IPS DF 19.7 (cell line): ENCODE data around the gene RALGAPA2.

Experiments
- DNase-seq: peaks from one replicate; pipeline ENCODE4 v3.0.0-alpha.2; 2013; ENCODE audit warnings: low read depth, low spot score

RALGAPA2 gene

DNA sequence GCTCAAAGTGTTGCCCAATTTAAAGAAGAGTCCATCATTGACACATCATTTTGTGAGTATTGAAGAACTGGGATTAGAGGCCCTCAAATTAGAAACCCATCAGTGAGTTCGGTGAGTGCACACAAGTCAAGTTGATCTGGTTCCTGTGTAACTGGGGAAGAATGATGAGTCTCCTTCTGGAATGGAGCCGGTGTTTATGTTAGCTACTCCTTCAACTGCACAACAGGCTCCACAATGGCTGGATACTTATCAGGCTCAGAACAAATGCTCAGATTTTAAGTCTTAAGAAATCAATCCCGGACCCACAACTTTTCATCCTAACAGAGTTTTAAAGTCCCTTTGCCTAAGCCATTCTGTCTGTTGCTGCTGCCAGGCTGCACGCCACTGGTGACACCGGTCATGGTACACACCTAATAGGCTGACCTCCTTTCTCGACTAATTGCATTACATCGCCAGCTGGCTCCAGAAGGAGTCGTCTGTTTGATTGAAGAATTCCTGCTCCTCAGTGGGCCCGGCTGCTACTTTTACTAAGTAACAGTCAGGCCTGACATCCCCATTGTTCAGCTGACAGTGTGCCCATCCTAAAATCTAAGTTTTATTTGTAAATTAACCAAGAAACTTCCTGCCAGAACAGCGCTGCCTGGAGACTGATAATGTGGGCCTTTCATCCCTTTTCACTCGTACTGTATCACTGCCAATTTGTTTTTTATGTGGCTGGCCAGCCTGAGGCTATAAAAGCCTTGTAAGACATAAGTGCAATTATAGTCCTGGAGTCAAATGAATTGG lies 214.2 kb downstream of the RALGAPA2 start:
- DNase-seq: no peak

DNA sequence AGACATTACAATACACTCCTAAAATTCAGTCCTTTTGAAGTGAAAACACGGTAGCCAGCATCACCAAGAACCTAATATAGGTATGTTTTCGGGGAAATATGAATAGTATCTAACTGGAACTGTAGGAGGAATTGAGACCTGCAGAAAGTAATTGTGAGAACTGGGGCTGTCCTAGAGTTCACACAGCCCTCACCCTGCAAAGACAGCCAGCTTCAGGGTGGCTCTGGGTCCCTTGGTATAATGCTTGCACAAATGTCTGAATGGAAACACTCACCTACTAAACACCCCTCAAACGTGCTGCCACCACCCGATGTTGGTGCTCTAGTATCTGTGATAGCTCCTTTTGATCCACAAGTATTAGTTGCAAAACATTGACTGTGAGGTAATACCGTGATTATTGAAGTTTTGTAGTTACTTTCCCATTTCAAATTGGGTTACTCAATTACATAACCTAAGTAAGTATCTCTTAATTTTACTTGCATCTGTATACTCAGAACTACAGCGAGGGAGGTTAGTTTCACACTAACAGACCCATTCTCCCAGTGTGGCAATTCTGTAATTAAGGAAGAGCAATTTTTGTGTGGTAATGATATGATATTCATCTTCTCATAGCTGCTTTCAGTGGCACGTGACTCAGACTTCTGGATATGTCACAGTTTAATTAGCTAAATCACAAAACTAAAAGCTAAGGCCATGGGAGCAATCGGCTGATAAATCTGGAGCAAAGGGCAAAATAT lies 215.0 kb downstream of the RALGAPA2 start:
- no peak for DNase-seq

DNA sequence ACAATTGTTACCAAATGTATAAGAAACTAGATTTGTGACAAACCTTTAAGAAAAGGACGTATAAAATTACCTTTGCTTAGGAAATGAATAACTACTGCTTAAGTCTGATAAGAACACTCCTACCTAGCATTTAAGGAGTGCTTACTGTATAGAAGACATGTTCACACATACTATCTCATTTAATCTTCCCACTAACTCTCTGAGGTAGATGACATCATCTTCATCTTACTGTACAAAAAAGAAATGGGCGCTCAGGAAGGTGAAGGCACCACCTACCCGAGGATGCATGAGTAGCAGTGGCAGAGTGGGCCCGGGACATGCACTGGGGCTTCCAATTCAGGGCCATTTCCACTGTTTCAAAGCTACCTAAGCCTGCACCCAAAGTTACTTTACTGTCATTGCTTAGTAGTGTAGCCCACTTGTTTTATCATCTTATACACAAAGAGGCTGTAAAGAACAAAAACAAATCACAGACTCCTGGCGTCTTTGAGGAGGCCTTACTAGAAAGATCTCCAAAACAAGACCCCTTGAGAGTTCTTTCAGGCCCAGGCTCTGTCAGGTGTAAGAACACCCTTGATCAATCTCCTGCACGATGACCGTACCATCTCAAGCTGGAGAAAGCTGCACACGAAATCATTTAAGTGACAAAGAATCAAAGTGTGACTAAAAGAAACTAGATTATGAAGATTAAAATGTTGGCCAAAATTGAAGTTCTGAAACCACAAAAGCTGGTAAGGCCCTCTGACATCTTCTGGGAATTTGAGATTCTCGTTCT lies 216.5 kb downstream of the RALGAPA2 start:
- no peak for DNase-seq

DNA sequence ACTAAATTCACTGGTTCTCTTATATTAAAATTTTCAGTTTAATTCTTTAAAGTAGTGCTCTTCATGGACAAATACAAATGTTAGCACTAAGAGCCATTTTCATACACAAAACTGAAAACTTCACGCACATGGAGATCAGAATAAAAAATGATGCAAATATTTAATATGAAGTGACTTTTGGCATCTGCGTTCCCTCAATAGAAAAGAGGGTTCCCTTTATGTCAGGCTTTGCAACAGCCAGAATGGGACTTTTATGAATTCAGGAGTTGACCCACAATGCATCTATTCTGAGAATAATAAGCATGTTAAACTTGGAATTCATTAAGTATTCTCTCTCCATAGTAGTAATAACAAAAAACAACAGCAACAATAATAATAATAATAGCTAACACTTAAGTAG lies 218.7 kb downstream of the RALGAPA2 start:
- DNase-seq: no peak

DNA sequence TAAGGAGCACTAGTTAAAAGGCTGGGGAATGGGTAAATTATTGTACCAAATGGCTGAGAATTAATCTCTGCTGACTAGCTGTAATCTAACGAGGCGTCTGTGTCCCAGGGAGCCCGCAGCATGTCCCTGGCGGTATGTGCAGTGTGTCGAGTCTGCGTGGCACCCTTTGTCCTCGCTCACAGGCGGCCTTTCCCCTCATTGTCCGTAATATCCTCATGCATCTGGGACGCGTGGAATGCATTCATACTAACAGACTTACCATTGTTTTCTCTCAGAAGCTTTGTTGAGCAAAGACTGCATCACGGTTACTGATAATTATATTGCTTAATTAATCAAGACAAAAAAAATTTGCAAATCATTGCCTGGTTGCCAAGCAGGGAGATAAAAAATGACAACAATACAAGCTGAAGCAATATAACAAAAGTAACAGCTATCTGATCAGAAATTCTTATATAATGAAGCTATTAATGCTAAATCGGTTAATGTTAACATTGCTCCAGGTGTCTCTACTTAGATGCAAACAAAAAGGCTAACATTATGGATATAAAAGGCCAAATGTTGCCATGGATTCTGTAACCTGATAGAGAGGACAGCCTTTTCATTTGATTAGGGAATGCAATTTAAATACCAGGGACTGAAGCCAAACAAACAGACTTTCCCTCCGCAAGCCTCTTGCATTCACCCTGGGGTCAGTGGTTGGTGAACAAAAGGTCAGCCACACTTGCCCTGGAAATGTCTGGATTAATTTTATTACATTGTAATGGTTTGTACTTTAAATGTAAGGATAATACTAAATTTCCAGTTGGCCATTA lies 219.7 kb downstream of the RALGAPA2 start:
- DNase-seq: no peak

DNA sequence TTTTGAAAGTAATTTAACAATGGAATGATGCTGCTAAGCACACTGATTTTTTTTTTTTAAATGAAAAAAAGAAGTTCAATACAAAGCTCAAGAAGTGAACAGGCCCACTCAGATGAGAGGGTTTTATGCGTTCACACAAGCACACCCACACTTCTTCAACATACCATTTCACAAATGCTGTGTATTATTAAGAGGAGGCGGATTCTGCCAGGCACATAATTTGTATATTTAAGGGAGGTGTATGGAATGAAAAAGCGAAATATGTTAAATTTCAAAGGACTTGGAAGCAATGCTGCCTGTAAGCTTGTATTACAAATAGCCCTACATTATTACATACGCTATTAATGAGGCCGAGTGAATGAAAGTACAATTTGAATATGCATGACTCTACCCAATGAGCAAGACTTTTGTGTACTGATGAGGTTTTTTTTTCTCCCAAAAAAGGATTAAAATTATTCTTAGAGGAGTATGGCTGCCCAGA lies 220.6 kb downstream of the RALGAPA2 start:
- no peak for DNase-seq

DNA sequence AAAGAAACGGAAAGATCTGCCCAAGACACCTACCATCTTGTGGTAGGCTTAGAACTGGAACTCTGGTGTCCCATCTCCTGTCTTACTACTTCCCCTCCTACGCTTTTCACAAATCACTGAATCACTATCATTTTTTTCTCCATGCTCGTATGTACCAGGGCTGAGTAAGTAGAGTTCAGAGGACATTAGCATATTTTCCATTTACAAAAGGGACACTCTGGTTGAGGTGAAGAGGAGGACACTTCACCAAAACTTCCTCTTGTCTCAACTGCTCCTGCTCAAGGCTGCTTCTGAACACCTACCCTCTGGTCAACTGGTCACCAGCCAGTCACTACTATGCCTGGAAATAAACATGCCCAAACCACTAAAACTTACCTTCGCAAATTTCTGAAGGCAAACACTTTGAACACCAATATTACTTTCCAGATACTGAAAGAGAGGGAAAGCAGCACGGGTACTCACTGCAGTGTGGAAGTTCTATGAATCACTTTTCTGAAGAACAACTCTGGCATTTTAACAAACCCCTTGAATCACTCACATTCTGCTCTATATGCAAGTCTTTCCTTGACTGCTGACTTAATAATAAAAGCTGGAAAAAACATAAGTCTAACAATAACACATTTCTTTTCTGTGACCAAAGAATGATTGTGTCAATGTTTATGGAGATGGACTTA lies 221.2 kb downstream of the RALGAPA2 start:
- DNase-seq: no peak

DNA sequence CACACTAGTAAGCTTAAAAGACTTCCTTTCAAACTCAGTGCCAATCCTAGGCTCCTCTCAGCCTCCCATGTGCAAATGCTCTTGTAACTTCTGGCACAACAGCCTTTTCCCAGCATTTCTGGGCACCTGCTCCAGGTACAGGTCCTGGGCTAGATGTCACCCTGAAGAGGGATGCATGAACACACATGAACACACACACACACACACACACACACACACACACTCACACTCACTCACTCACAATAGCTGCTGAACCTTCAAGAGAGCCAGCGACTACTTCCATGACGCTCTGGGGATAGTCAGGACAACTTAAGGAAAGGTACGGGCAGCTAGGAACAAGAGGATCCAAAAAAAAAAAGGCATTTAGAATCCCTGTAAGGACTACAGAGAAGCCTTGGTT lies 221.8 kb downstream of the RALGAPA2 start:
- no peak for DNase-seq

DNA sequence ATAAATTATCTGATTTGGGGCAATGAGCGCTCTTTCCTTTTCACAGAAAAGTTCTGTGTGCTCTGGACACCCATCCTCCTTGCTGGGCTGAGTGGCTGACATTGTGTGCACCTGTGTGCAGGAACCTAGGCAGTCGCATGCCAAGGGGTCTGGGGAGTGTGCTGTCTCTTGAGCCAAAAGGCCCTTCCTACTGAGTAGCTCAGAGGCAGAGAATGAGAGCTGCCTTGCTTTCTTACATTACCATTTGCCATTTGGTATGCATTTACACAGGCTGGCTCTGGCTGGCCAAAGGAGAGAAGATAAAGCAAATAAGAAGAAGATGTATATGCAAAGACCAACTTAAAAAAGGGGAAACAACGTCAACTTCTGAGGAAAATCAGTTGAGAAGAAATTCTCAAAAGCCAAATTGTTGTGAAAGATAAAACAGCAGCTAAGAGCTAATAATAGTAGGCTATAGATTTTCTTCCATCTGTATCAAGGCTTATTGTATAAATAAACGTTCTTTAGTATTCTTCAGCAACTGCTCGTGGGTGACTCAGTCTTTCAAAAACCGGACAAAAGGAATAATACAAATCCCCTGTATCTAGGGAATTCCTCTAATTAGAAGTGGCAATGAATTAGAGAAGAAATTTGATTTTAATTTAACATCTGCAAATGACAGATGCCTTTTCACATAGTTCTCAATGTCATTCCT lies 222.6 kb downstream of the RALGAPA2 start:
- no peak for DNase-seq

DNA sequence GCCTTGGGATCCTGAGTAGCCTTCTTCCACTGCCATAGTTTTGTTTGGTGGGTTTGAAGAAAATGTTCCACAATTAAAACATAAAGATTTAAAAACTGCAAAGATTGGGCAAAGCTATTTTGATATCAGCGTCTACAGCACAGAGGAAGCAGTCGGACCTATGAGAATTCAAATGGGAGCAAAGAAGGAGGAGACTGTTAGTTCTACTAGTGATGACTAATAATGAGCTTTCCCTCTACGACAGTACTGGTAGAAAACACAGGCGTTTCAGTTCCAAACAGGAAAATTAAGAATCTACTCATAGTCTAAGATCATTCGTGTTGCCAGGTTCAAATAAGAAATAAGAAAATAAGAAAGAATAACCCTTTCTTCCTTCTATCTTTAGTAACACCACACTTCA lies 223.4 kb downstream of the RALGAPA2 start:
- DNase-seq: no peak

DNA sequence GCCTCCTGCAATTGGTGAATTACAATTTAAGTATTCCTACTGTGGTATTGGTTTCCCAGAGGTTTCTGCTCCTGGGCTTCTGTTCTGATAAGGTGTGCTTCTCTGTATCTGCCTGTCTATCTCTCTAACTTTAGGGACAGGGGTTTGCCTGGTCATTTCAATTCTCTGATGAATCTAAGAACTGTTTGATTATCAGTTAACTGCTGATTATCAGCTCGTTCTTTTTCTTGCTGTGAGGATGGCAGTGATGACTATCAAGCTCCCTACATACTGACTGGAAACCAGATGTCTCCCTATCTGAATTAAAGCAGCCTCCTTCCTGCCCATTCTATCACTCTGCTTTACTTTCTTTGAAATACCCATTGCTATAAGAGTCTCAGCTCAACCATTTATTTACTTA lies 224.1 kb downstream of the RALGAPA2 start:
- DNase-seq: no peak

DNA sequence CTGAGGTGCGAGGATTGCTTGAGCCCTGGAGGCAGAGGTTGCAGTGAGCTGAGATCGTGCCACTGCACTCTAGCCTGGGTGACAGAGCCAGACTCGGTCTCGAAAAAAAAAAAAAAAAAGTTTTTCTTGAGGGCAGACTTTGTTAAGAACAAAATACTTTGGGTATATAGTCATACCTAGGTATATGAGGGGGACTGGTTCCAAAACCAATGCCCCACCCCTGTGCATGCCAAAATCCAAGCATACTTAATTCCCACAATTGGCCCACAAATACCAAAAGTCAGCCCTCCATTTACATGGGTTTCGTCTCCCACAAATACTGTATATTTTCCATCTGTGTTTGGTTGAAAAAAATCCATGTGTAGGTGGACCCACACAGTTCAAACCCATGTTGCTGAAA lies 224.6 kb downstream of the RALGAPA2 start:
- no peak for DNase-seq

DNA sequence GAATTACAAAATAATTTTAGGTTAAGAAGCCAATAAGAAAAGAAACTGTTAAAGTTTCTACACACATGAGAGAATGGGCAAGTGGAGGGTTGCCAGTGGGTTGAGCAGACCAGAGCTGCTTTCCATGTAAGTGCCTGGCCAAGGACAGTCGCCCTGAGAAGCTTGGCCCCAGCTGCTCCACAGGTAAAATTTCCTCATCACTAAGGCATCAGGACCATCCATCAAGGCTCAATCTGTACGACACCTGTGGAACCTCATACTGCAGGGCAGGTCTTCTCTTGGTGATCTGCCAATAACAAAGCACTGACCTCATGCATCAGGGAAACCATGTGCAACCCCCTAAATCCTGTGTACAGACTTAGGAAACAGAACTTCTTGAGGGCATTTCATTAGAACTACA lies 229.1 kb downstream of the RALGAPA2 start:
- no peak for DNase-seq

DNA sequence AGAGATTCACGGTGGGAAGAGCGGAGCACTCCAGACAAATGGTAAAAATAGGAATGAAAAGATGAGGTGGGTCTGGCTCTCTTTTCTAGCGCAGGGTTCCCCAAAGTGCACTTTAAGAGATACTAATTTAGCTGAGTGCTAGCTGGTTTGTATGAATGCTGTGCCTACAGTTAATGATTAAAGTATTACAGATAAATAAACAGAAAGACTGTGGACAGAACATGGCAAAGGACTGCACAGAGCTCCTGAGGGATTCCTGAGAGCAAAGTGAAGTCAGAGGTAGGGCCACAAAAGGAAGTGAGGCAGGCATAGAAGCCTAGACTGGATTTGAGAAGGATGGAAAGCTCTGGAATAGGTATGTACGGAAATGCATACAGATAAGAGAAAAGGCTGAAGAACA lies 230.0 kb downstream of the RALGAPA2 start:
- no peak for DNase-seq

DNA sequence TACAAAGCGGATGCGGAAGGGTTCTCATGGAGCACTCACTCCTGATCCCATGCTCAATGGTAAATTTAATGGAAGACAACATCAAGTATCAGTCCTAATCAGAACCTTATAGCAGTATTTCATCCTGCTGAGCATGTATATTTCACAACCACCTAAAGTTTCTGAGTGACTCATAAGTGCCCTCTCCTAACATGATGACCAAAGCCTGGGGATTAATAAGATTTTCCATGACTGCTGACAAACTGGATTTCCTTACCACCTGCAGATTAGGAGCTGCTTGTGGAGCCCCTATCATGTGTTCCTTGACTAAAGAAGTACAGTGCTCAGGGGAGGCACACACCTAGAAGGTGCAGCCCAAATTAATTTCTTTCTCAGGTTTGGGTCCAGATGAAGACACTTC lies 231.8 kb downstream of the RALGAPA2 start:
- DNase-seq: no peak

DNA sequence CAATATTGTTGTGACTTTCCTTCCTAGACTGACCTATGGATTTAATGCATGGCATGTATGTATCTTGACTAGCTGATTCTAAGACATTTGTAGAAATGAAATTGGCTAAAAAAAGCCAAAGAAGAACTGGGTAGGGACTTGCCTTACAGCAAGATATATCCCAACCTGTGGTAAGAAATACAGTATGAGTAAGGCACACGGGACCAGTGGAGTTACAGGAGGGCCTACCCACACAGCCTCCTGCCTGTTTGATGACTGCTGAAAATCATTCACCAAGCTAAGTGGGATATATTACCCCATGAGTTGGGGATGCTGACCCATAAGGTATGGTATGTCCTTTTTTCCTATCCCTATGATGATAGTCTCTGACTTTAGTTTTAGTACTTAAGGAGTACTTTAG lies 232.3 kb downstream of the RALGAPA2 start:
- no peak for DNase-seq

DNA sequence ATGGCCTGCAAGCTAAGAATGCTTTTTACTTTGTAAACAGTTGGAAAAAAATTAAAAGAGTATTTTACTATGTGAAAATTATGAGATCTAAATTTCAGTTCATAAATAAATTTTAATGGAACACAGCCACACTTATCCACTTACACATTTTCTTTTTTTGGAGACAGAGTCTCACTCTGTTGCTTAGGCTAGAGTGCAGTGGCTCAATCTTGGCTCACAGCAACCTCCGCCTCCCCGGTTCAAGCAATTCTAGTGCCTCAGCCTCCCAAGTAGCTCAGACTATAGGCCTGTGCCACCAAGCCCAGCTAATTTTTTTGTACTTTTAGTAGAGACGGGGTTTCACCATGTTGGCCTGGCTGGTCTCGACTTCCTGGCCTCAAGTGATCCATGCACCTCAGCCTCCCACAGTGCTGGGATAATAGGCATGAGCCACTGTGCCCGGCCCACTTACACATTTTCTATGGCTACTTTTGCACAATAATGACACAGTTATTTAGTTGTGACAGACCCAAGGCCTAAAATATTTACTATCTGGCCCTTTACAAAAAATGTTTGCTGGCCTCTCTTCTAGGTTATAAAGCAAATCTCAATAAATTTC lies 234.9 kb downstream of the RALGAPA2 start:
- no peak for DNase-seq

DNA sequence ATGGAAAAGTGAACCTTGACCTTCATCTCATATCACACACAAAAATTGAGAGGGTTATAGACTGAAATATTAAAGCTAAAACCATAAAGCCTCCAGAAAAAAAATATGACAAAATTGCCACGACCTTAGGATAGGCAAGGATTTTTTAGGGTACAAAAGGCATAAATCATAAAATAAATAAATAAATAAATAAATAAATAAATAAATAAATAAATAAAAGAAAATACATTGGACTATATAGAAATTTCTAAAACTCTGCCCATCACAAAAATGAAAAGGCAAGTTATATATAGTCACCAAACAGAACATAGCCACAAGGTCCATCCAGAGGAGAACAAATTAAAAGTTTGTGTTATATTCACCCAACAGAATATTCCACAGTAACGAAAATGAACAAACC lies 235.9 kb downstream of the RALGAPA2 start:
- no peak for DNase-seq

DNA sequence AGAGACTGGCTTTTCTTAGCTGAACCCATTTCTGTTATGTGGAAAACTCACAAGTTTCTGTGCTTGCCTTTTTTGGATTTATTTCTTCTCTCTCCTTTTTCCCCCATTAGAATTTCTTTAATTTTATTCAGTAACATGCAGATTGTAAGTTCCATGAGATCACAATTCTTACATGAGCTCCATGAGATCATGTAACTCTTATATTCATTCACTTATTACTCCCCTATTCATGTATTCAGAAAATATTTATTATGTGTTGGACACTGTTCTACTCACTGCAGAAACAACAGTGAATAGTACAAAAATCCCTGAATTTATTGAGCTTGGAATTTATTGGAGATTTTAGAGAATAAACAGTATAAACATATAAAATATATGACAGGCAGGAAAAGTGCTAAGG lies 238.8 kb downstream of the RALGAPA2 start:
- no peak for DNase-seq

DNA sequence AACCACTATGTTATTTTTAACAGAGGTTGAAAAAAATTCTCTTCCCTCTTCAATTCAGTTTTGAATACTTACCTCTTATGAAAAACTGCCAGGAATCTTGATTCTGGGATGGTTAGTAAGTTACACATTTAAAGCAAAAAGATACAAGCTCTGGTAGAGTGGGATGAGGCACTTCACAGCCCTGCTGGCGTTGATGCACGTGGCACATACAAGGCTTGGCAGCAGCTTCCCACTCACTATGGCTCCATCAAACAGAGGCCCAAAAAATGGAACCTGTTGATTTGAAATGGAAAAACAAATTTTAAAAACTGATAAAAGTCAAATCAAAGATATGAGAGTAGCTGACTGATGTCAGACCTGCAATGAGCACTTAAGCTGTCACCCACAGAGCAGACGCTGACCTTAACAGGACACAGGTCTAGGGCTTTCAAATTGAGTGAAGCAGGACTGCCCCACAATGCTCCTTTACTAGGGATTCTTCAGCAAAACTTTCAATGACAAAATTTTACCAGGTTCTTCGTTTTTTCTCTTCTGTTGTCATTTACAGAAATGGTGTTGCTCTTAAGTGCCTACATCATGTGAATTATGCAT lies 239.7 kb downstream of the RALGAPA2 start:
- no peak for DNase-seq
